Stimulated activated memory B cell treated with anti-CD40 and anti-IgM and Interleukin-4, amounts not matched to agents 10 μg/mL and 1 μg/mL and 100 μg/mL, for 72 hours (primary cell): ENCODE data around the gene NPC1.
A peak's percentile ranks its signal among the peaks of the same experiment; 100 is the strongest.
"Not testable (repeated sequence)": the region's sequence is repeated elsewhere in the genome, so short reads cannot be mapped to it uniquely, and the experiment has no call there.

Experiments
- ATAC-seq: fragments of 150-1000 bp; cut with Tn5 transposase; 2 replicates; pipeline ENCODE4 v1.10.0; 2021
- H3K27ac Mint-ChIP-seq: one replicate; pipeline ENCODE4 v1.8.0; 2022; ENCODE audit warnings: mild to moderate bottlenecking, mixed read lengths
- H3K27me3 Mint-ChIP-seq: one replicate; pipeline ENCODE4 v1.8.0; 2022; ENCODE audit warnings: mixed read lengths
- H3K36me3 Mint-ChIP-seq: one replicate; pipeline ENCODE4 v1.8.0; 2022; ENCODE audit warnings: mixed read lengths
- H3K4me1 Mint-ChIP-seq: one replicate; pipeline ENCODE4 v1.8.0; 2022; ENCODE audit warnings: mixed read lengths
- H3K4me3 Mint-ChIP-seq: one replicate; pipeline ENCODE4 v1.8.0; 2022; ENCODE audit warnings: mild to moderate bottlenecking, moderate library complexity, mixed read lengths
- H3K9me3 Mint-ChIP-seq: one replicate; pipeline ENCODE4 v1.8.0; 2022; ENCODE audit warnings: mixed read lengths

Gene NPC1

GRCh38 chr18:23587220-23587642 lies 925 bp upstream of the NPC1 start:
- peaks cover 32% of the 10 kb centered on the region for H3K4me1 Mint-ChIP-seq
- no peak for ATAC-seq
- no peaks in the 10 kb centered on the region for H3K9me3 Mint-ChIP-seq
- no peaks in the 10 kb centered on the region for H3K27me3 Mint-ChIP-seq
- H3K4me3 Mint-ChIP-seq, result peak overlapping the region; percentile 90
- peak overlapping the region; percentile 89 for H3K27ac Mint-ChIP-seq
- no peaks in the 10 kb centered on the region for H3K36me3 Mint-ChIP-seq

GRCh38 chr18:23585897-23586248 lies 433 bp downstream of the NPC1 start:
- H3K4me3 Mint-ChIP-seq, result peak overlapping the region; percentile 90
- ATAC-seq, result no peak
- peaks cover 6% of the 10 kb centered on the region for H3K36me3 Mint-ChIP-seq
- no peaks in the 10 kb centered on the region for H3K27me3 Mint-ChIP-seq
- H3K4me1 Mint-ChIP-seq, result peaks cover 45% of the 10 kb centered on the region
- H3K9me3 Mint-ChIP-seq, result no peaks in the 10 kb centered on the region
- H3K27ac Mint-ChIP-seq, result peak overlapping the region; percentile 89

GRCh38 chr18:23585007-23585871 lies 1.1 kb downstream of the NPC1 start:
- Mint-ChIP-seq H3K36me3 (peaks cover 13% of the 10 kb centered on the region), H3K4me1 (peaks cover 52% of the 10 kb centered on the region), H3K9me3 (no peaks in the 10 kb centered on the region), H3K27ac (peak overlapping the region; percentile 89), H3K27me3 (no peaks in the 10 kb centered on the region), H3K4me3 (peak overlapping the region; percentile 90)
- ATAC-seq, result no peak

GRCh38 chr18:23584019-23584983 lies 2.0 kb downstream of the NPC1 start:
- H3K4me1 Mint-ChIP-seq, result peaks cover 56% of the 10 kb centered on the region
- ATAC-seq, result no peak
- H3K27me3 Mint-ChIP-seq, result no peaks in the 10 kb centered on the region
- no peaks in the 10 kb centered on the region for H3K9me3 Mint-ChIP-seq
- no peak overlapping the region for H3K27ac Mint-ChIP-seq
- peaks cover 15% of the 10 kb centered on the region for H3K36me3 Mint-ChIP-seq
- no peak overlapping the region for H3K4me3 Mint-ChIP-seq

GRCh38 chr18:23583071-23583865 lies 3.0 kb downstream of the NPC1 start:
- no peaks in the 10 kb centered on the region for H3K27me3 Mint-ChIP-seq
- no peak overlapping the region for H3K27ac Mint-ChIP-seq
- H3K4me1 Mint-ChIP-seq, result peaks cover 66% of the 10 kb centered on the region
- peaks cover 25% of the 10 kb centered on the region for H3K36me3 Mint-ChIP-seq
- no peak overlapping the region for H3K4me3 Mint-ChIP-seq
- ATAC-seq, result no peak
- H3K9me3 Mint-ChIP-seq, result no peaks in the 10 kb centered on the region

GRCh38 chr18:23580677-23581367 lies 5.5 kb downstream of the NPC1 start:
- Mint-ChIP-seq H3K4me3 (no peak overlapping the region), H3K27ac (no peak overlapping the region), H3K9me3 (no peaks in the 10 kb centered on the region), H3K36me3 (peaks cover 34% of the 10 kb centered on the region), H3K27me3 (no peaks in the 10 kb centered on the region), H3K4me1 (peaks cover 59% of the 10 kb centered on the region)
- ATAC-seq, result no peak

- peaks cover 34% of the 10 kb centered on the region for H3K36me3 Mint-ChIP-seq
- no peak for ATAC-seq
These were observed 7.2 kb downstream of the NPC1 start for GRCh38 chr18:23578891-23579653.

GRCh38 chr18:23578067-23578701 lies 8.1 kb downstream of the NPC1 start:
- peaks cover 34% of the 10 kb centered on the region for H3K36me3 Mint-ChIP-seq
- no peaks in the 10 kb centered on the region for H3K27me3 Mint-ChIP-seq
- H3K4me1 Mint-ChIP-seq, result peaks cover 57% of the 10 kb centered on the region
- peak overlapping the region; percentile 8 for H3K27ac Mint-ChIP-seq
- ATAC-seq, result no peak
- no peaks in the 10 kb centered on the region for H3K9me3 Mint-ChIP-seq
- no peak overlapping the region for H3K4me3 Mint-ChIP-seq

More at GRCh38 chr18:23578891-23579653, 7.2 kb downstream of the NPC1 start:
- H3K27ac Mint-ChIP-seq, result peak overlapping the region; percentile 8
- H3K27me3 Mint-ChIP-seq, result no peaks in the 10 kb centered on the region
- H3K4me1 Mint-ChIP-seq, result peaks cover 57% of the 10 kb centered on the region
- H3K9me3 Mint-ChIP-seq, result no peaks in the 10 kb centered on the region
- no peak overlapping the region for H3K4me3 Mint-ChIP-seq

GRCh38 chr18:23577521-23577920 lies 8.8 kb downstream of the NPC1 start:
- not testable (repeated sequence) for H3K27me3 Mint-ChIP-seq, H3K9me3 Mint-ChIP-seq, H3K4me3 Mint-ChIP-seq, H3K27ac Mint-ChIP-seq, ATAC-seq
- peaks cover 55% of the 10 kb centered on the region for H3K4me1 Mint-ChIP-seq
- H3K36me3 Mint-ChIP-seq, result peaks cover 34% of the 10 kb centered on the region

GRCh38 chr18:23575309-23575651 lies 11.0 kb downstream of the NPC1 start:
- Mint-ChIP-seq H3K4me1 (peaks cover 36% of the 10 kb centered on the region), H3K36me3 (peaks cover 30% of the 10 kb centered on the region), H3K27ac (peak overlapping the region; percentile 54), H3K4me3 (no peak overlapping the region), H3K9me3 (no peaks in the 10 kb centered on the region), H3K27me3 (no peaks in the 10 kb centered on the region)
- ATAC-seq, result no peak

- H3K4me1 Mint-ChIP-seq, result peaks cover 33% of the 10 kb centered on the region
- no peaks in the 10 kb centered on the region for H3K9me3 Mint-ChIP-seq
- H3K36me3 Mint-ChIP-seq, result peaks cover 28% of the 10 kb centered on the region
- no peak overlapping the region for H3K4me3 Mint-ChIP-seq
- no peak for ATAC-seq
- H3K27ac Mint-ChIP-seq, result peak overlapping the region; percentile 54
- no peaks in the 10 kb centered on the region for H3K27me3 Mint-ChIP-seq
These were observed 11.5 kb downstream of the NPC1 start for GRCh38 chr18:23574611-23575308.

GRCh38 chr18:23573626-23574431 lies 12.5 kb downstream of the NPC1 start:
- no peak for ATAC-seq
- no peaks in the 10 kb centered on the region for H3K27me3 Mint-ChIP-seq
- no peak overlapping the region for H3K4me3 Mint-ChIP-seq
- H3K9me3 Mint-ChIP-seq, result no peaks in the 10 kb centered on the region
- H3K36me3 Mint-ChIP-seq, result peaks cover 26% of the 10 kb centered on the region
- peak overlapping the region; percentile 54 for H3K27ac Mint-ChIP-seq
- peaks cover 27% of the 10 kb centered on the region for H3K4me1 Mint-ChIP-seq
